Left ventricle myocardium superior (tissue), 1 donor: ENCODE data around the gene ARHGAP15. TPM values are rescaled to one million over a fixed set of nuclear protein-coding genes. Genes with fewer than 3 reads are reported as not detected.

Experiments used
- ATAC-seq: fragments of 200-7000 bp; cut with Tn5 transposase; one replicate; pipeline ENCODE4 v1.9.1; 2020; ENCODE audit warnings: mild to moderate bottlenecking, moderate library complexity
- DNase-seq: peaks from one replicate; pipeline ENCODE4 v3.0.0-alpha.2; 2020
- intact Hi-C: fragments of 100-400 bp; cut with micrococcal nuclease; formaldehyde crosslinking; loops from one replicate; pipeline ENCODE4 v1.11.0; 2022
- total RNA-seq: library from RNA; stranded (reverse); fragmentation: NEBNext Ultra II Directional; extraction: Animal tissue kit (Norgen Biotek cat#: 25700); gene quantifications from one replicate; pipeline ENCODE4 v1.2.1, GENCODE V29; 2021
- donor health status: DM: no; HTN: yes; CAD: no; lungs with severe emphysema.

Gene ARHGAP15
- total RNA-seq, 1 donor from 2014 or later: 4.2 TPM

DNA sequence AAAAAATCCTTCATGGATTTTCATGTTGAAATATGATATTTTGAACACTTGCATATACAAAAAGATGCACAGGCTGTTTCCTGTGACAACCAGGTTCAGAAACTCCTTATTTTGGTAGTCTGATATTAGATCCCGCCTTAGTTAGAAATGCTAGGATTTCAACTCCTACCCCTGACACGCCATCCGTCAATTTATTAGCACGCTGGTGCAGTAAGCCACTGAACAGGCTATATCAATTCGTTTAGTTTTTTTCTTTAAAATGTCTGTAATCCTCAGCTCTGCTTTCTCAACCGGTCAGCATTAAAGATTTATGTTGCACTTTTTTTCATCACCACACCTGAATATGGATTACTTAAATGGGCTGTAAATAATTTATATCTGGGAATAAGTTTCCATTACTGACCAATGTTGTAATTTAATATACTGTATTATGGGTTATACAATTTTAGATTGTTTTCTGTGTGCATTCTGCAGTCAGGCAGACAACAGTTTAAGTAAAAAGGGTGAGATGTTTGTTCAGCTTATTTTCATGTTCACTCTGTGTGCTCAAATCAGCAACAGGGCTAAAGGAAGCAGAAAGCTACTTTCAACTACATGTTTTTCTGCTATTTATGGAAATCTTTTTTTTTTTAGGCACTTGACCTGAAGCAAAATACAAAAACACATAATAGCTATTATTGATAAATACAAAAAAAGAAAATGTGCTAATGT, 227.7 kb downstream of the ARHGAP15 start:
- DNase-seq (no peak), ATAC-seq (no peak)
- intact Hi-C loops: no loop called here

DNA sequence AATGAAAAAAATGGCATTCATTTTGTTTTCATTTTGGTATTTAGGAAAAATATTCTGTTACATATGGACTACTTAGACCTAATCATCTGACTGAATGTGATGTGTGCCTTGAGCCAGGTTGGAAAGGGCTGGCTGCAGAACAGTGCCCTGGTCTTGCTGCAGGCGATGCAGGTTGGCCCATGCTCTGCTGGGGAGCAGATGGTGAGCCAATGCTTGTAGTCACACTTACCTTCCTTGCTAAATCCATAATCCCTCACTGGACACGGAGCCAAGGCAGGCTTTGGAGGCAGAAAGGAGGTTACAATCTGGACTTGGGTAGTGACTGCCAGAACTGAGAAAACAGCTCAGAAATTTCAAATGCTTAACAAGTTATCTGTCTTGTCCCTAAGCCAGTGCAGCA, 228.7 kb downstream of the ARHGAP15 start:
- ATAC-seq (no peak), DNase-seq (peak; percentile 23)
- intact Hi-C loops: no loop called here

DNA sequence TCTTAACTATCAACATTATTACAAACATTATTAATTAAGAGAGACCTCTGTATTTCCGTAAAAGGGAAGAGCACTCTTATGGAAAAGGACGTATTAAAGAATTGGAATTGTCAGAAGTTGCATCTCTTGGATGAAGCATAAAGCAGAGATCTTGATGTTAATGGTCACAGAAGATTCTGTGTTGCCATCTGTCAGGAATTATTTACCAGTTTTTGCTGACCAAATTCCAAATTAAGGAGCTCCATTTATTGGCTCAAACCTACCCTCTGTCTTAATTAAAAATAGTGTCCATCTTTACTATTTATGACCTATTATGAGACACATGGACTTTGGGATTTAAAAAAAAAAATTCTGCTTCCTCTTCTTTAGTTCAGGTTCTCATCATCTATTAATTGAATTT, 232.1 kb downstream of the ARHGAP15 start:
- ATAC-seq: no peak

DNA sequence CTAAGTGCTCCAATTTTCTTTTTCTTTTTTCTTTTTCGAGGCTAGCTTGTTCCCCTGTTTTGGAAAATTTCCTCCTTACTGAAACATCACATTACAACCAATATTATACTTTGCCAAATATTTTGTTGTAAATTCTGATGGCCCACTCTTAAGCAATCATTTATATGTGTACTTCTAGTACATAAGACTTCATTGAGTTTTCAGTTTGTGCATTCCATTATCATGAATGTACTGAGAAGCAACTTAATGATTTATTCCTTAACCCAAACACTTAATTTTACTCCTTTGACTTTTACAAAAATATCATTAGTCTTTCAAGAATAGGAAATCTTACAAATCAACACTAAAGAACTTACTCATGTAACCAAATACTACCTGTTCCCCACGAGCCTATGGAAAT, 242.4 kb downstream of the ARHGAP15 start:
- DNase-seq (no peak), ATAC-seq (no peak)
- intact Hi-C loops: no loop called here

More for the DNA sequence above, 232.1 kb downstream of the ARHGAP15 start:
- no peak for DNase-seq
- intact Hi-C loops: no loop called here

DNA sequence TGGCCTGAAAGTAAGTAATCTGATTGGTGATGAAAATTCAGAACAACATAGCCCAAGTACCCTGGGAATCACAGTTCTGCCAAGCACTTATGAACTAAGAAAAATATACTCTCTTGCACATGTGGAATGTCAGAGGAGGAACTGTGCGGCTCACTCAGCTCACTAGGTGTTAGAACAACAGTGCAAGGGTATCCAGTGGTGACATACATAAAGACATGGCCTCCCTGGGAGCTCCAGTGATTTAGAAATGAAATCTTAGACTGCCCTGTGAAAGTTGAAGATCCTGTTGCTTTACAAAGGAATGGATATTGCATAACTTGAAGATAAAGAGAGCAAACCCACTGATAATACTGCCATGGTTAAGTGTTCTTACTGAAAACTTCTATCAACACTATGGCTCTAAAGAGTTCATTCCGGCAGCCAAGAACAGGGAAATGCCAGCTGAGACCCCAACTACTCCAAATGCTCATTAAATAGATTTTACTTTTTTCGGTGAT, 246.2 kb downstream of the ARHGAP15 start:
- DNase-seq: no peak
- no peak for ATAC-seq
- intact Hi-C loops: no loop called here

DNA sequence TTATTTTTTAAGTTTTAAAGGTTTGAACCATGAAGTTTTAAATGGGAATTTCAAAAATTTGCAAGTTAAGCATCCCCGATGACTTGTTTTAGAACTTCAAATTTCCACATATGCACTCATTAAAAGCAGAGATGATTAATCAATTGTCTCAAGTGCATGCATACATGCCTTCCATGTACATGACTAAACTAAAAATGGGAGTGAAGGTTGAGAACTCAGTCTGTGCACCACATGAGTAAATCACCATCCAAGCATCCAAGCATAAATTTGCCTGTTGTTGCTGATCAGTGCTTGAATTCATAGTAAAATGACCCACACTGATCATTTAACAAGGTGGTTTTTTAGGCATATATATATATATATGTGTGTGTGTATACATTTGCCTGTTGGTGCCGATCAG, 249.8 kb downstream of the ARHGAP15 start:
- ATAC-seq (no peak), DNase-seq (no peak)

DNA sequence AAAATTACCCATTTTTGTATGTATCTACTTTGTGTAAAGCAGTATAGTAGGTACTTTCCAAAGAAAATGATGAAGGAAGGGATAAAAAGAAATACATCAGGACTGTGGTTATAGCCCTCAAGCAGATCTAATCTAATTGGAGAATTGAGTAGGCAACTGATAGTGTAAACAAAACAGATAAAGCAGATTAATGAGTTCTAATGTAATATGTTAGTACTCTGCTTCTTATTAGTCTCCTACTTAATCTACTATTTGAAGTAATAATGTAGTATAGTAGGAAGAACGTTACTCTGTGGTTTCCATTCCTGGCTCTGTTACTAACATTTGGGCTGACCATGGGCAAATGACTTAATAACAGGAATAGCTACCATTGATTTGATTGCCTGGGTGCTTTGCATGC, 250.7 kb downstream of the ARHGAP15 start:
- ATAC-seq: no peak
- intact Hi-C loops: no loop called here
- DNase-seq: no peak

More for the DNA sequence above, 249.8 kb downstream of the ARHGAP15 start:
- intact Hi-C loops: no loop called here

DNA sequence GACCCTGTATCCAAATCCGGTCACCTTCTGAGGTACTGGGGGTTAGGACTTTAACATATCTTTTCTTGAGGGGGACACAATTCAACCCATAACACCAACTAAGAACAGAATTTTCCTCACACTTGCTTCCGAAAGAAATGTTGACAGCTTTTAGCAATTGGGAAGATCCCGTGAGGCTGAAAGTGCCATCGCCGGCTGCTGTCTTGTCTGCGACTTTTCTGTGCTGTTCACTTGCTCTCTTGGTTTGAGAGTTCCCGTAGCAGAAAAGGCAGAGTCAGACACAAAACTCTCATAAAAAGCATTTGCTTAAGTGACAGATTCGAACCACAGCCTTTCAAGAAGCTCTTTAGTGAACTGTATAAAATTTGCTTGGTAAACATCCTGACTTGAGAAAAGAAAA, 253.4 kb downstream of the ARHGAP15 start:
- ATAC-seq: no peak
- intact Hi-C loops: no loop called here

DNA sequence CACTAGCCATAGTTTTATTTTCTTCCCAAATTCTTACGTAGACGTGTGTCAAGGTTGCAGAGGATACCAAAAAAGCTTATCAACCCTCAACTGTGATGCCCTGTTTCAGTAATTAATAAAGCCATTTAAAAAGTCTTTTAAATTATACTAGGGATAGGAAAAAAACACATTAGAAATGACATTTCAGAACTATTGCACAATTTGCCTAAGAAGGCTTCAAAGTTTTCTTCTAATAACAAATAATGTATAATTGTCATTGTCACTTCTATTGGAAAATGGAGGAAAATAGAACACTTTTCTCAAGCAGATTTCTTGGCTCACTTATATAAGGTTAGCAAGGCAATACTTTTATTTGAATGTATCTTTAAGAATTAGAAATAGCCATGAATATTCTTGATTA, 253.8 kb downstream of the ARHGAP15 start:
- intact Hi-C loops: no loop called here
- ATAC-seq (no peak), DNase-seq (no peak)

More for the DNA sequence above, 253.4 kb downstream of the ARHGAP15 start:
- no peak for DNase-seq

DNA sequence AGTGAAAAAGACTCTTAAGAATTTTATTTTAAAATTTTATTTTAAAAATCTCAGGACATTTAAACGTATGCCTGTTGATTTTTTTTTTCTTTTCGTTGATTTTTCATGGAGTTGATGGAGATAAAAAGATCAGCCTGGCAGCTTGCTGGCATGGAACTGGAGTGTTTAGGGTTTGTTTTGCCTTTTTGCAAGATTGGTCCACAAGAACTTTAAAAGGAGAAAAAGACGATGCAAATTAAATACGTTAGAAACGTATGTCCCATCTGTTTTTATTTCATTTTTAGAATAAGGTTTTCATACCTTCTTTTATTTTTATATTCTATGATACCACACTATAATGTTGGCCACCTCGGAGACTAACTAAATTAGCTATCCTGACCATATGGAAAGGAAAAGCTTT, 254.9 kb downstream of the ARHGAP15 start:
- ATAC-seq: no peak
- intact Hi-C loops: no loop called here
- DNase-seq: no peak

DNA sequence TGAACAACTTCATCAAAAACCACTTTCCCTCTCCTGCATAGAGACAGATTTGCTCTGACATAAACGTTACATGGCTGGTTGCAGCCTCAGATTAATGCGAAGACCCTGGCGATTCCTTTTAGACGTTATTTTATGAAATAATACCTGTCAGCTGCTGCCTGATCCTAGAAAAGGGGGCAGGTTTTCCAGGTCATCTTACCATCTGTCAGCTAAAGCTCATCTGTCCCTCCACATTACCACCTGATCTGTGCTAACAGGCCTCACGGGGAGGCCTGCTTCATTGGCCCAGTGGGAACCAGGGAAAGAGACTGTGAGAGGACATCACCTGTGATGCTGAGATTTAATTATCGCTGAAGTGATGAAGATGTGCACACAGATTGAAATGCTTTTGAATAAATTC, 261.0 kb downstream of the ARHGAP15 start:
- intact Hi-C loops: no loop called here
- no peak for DNase-seq
- no peak for ATAC-seq

DNA sequence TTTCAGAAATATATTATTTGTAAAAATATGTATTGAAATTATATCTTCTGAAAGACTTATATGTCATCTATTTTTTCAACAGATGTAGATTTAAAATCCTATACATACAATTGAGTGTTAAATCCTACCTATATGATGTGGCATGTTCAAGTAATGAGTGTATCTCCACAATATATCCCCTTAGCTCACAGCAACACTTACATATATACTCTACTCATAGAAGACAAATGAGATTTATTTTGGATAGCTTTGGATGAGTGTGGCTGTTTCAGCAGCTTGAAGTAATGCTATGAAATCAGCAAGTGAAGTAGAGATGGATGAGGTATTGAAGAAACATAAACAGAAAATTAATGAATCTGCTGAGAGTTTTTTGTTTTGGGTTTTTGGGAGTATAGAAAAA, 263.1 kb downstream of the ARHGAP15 start:
- no peak for ATAC-seq
- intact Hi-C loops: no loop called here
- DNase-seq: no peak

DNA sequence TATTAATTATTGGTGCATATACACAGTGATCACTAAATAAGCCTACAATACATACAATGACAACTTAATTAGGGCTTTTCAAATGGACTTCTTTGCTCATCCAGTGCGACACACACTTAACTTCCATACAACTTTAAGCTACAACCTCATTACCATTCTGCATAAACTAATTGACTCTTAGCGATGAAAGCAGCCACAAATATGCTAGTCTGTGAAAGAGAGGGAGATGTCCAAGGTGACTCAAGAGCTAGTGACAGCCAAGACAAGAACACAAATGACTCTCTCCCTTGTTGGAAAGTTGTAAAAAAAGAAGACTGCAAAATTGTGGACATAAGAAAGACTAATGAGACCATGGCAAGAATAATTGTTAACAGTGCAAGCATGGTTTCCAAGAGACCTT, 264.8 kb downstream of the ARHGAP15 start:
- ATAC-seq: no peak
- intact Hi-C loops: no loop called here
- no peak for DNase-seq

DNA sequence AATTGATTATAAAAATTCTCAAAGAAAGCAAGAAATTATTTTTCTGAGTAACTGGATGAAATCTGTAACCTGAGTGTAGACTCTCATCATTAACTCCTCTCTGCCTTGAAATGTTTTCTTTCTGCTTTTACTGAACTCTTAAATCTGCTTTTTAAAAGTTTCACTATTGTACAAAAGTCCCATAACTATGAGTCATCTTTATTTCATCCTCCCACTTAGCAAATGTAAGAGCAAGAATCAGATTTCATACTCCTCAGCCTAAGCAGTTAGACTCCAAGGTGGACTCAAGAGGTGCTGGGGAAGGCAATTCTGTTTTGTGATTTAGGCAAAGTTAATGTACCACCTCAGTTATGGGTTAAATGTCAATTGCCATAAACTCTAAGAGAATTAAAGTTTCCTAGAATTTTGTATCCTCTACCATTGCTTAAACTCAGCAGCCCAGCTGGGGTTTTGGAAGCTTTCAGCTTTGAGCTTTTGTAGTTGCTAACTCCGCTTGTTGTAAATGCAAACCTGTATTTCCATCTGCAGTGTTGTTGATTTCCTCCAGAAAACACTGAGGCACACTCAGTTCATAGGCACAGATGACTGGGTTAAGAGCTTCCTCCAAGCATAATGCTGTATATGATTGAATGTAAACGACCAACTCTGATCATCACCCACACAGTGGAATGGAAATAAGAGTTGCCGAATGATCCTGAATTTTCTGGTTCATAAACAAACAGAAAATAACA, 268.8 kb downstream of the ARHGAP15 start:
- DNase-seq (no peak), ATAC-seq (peak; percentile 32)
- intact Hi-C loops: no loop called here

DNA sequence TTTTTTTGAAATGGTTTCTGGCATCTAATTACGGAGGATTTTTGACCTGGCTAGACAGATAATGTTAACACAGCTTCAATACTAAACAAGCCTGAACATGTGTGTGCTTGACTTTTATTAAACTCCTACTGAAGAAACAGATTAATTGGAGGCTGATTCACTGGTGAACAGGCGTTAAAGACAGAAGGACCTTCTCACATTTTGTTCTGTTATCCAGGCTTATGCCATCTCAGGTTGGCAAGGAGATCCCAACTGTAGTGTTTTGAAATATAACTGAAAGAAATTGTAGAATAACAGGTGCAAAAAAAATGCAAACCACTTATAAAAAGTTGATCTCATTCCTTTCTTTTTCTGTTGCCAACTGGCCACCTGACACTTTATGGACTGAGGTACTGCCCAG, 269.6 kb downstream of the ARHGAP15 start:
- intact Hi-C loops: no loop called here
- ATAC-seq (no peak), DNase-seq (no peak)

DNA sequence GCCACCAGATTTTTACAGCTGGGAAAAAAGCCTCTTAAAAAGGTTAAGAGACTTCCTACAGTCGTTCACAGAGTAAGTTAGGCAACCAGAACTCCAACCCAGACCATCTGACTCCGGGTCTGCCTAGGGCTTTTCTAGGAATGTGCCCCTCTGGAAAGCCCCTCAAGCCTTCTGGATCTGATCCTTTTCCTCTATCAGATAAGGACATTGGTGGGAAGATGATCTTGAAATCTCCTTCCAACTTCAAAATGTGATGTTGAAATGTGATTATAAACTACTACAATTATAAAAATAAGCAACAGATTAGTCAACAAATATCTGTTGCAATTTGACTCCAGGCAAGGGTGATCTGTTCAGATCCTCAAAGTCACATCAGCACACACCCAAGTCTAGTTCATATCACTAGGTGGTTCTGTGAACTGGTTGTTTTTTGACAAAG, 270.4 kb downstream of the ARHGAP15 start:
- intact Hi-C loops: no loop called here
- no peak for DNase-seq
- no peak for ATAC-seq

DNA sequence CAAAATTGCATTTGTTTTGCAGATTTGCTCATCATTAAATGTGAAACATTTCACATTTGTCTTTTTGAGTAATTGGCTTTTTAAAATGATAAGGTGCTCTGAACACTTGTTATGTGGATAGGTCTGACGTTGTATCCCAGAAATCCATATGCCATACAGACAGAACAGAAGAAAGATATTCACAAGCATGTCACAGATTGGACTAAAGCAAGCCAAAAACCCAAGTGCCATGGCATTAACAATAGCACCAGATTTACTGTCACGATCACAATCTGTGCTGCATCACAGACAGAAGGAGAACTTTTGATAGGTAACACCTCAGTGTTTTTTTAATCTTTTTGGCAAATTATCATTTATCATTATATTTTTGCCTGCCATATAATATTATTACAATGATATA, 272.6 kb downstream of the ARHGAP15 start:
- intact Hi-C loops: no loop called here
- ATAC-seq: no peak
- no peak for DNase-seq

DNA sequence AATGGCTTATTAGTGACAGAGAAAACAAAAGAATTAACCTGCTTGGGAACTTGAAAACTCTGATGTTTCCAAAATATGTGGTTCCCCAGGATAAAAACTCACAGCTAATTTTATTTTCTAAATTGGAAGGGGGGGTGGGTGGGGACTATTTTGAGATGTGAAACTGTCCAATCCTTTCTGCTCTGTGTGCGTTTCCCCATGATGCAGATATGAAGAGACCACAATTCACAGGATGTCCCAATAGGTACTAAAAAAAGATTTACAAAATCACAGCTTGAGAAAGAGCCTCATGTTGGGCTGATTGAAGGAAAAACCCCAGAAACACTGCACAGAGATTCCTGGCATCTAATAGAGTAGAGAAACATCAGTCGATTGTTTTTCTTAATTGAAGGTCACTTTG, 273.2 kb downstream of the ARHGAP15 start:
- DNase-seq (no peak), ATAC-seq (no peak)
- intact Hi-C loops: no loop called here

DNA sequence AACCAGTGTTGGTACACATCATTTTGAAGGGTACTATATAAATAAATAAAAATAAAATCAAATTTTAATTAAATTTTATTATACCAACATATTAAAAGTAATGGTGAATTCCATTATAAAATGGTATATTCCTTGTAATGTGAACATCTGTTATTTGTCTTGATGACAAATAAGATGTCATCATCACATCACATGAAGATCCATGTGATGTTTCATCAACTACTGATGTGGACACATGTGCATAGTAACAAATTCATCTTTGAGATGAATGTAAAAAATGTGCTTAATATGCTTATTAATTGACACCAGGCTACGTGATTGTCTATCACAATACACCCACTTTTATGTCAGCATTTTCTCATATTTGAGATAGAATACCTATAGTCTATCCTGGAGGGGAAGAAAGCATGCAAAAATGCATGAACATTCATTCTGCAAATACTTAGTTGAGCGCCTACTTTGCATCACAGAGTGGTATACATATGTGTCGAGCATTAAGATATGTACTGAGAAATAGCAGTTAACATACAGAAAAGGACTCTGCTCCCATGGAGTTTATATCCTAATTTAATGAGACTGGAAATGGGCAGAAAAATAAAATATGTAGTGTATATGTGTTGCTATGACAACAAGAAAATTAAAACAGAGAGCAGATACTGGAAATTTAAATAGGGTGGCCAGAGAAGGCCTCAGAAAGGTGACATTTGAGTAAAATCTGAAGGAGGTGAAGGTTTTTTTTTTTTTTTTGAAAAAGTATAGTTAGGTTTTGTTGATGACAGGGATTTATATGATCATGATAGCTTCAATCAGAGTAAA, 281.1 kb downstream of the ARHGAP15 start:
- ATAC-seq: no peak
- intact Hi-C loops: no loop called here
- no peak for DNase-seq

DNA sequence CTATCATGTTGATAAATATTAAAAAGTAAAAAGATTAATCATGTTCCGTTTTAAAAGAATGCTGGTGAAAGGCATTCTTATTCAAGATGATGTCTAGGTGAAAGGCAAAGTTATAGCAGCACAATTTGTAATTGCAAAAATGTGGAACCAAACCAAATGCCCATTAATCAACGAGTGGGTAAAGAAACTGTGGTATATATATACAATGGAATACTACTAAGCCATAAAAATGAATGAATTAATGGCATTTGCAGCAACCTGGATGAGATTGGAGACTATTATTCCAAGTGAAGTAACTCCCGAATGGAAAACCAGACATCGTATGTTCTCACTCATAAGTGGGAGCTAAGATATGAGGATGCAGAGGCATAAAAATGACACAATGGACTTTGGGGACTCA, 286.4 kb downstream of the ARHGAP15 start:
- ATAC-seq: no peak
- no peak for DNase-seq
- intact Hi-C loops: no loop called here
